Activated naive CD4-positive, alpha-beta T cell treated with Interleukin-2 at 50 U/mL for 16 hours (primary cell): ENCODE data around the gene TFB2M.
"Not testable (repeated sequence)": the region's sequence is repeated elsewhere in the genome, so short reads cannot be mapped to it uniquely, and the experiment has no call there.

ENCODE experiments used
- DNase-seq: peaks from one replicate; pipeline ENCODE4 v3.0.0-alpha.2; 2020

TFB2M gene

DNA sequence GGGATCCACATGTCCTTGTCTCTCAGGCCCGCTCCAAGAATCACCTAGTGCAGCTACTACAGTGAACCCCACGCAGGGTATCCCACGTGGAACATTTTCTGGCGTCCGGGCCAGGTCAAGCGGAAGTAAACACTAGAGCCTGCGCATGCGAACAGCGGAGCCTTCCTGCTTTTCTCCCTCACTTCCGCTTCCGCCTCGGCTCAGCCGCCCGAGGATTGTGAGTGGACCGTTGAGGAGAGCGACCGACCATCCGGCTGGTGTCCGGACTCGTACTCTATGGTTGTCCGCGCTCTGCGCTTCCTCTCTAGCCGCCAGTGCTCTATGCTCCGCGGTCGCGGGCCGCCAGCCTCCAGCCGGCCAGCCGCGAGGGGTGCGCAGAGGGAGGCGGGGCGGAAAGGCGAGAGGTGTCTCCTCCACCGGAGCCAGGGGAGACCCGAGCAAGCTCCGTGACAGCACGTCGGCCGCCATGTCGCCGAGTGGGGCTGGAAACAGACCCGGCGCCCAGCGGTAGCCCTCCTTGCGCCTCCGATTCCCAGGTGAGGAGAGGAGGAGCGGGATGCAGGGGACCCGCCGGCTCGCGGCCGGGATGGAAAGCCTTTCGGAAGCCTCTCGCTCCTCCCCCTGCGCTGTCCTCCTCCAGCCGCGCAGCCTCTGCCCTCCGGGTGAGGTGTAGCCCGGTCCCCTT, at the start of gene TFB2M, which contains the start of gene CNST:
Gene TFB2M, minus strand, starts transcription at position 134 of the 685 bp plus-strand sequence. Its CDS starts 123 bp downstream, at position 11.
Gene CNST, plus strand, starts transcription at position 329 of the 685 bp plus-strand sequence. CDS start 25,107 bp downstream, outside the sequence.
- peak; percentile 95 for DNase-seq

DNA sequence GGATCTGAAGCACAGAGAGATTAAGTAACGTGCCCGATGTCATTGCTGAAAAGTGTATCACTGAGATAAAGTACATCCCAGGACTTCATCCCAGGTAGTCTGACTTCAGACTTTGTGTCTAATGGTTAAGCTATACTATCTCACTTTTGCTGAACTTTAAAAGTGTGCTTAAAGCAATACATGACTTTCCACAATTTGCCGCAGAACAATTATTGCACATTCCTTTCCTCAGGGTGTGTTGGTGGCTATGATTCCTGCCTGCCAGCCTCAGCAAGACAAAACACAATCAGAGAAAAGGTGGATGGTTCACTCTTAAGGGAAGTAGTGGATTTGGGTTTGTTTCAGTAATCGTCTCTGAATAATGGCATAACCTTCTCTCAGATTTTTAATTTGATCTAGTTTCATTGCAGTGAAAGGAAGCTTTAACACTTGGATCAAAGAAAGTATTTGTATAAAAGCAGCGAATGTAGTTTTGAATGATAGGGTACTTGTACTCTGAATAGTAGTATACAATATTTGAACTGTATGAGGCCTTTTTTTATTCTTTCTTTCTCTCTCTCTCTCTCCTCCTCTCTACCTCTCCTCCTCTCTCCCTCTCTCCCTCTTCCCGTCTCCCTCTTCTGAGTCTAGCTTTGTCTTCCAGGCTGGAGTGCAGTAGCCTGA, 47.2 kb upstream of the TFB2M start:
- no peak for DNase-seq

DNA sequence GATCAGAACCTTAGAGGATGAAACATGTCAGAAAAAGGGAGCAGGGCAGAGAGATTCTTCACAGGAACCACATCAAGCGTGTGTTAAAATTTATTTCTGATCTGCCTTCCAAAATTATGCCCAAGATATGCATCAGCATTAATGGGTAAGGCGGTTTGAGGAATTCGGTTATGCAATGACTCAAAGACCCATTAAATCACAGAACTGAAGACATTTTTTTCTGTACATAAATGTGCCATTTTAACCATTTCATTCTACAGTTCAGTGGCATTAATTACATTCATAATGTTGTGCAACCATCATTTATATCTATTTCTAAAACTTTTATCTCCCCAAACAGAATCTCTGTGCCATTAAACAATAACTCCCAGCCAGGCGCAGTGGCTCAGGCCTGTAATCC, 43.6 kb upstream of the TFB2M start:
- no peak for DNase-seq

GRCh38 chr1:246608616-246609376, 42.7 kb upstream of the TFB2M start:
- DNase-seq: peak; percentile 29

- no peak for DNase-seq
Measured at GRCh38 chr1:246607462-246607861, 41.4 kb upstream of the TFB2M start.

DNA sequence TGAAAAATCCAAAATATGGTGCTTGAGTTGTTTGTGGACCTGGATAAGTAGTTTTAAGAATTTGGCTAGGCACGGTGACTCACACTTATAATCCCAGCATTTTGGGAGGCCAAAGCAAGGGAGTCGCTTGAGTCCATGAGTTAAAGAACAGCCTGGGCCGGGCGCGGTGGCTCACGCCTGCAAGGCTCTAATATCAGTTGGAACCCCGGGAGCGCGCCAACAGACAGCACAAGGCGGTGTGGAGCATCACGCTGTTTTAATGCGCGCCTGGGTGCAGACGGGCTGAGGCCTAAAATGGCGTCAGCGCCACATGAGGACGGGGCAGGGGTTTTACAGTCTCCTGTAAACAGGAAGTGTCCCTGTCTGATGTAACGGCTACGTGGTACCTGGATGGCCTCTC, 39.2 kb upstream of the TFB2M start:
- not testable (repeated sequence) for DNase-seq

GRCh38 chr1:246602194-246602593, 36.1 kb upstream of the TFB2M start:
- no peak for DNase-seq

GRCh38 chr1:246600579-246600978, 34.5 kb upstream of the TFB2M start:
- no peak for DNase-seq

- DNase-seq: no peak
Measured at GRCh38 chr1:246599315-246599714, 33.3 kb upstream of the TFB2M start.

DNA sequence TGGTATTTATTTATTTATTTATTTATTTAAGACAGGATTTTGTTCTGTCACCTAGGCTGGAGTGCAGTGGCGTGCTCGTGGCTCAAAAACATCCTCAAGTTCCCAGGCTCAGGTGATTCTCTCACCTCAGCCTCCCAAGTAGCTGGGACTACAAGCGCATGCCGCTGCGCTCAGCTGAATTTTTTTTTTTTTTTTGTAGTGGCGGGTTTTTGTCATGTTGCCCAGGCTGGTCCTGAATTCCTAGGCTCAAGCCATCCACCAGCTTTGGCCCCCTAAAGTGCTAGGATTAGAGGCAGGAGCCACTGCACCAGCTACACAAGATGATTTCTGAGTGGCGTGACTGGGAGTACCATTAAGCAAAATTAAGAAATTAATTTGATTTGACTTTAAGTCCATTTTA, 31.9 kb upstream of the TFB2M start:
- DNase-seq: no peak

- DNase-seq: no peak
Measured at GRCh38 chr1:246597340-246597739, 31.3 kb upstream of the TFB2M start.

GRCh38 chr1:246595146-246595545, 29.1 kb upstream of the TFB2M start:
- no peak for DNase-seq

DNA sequence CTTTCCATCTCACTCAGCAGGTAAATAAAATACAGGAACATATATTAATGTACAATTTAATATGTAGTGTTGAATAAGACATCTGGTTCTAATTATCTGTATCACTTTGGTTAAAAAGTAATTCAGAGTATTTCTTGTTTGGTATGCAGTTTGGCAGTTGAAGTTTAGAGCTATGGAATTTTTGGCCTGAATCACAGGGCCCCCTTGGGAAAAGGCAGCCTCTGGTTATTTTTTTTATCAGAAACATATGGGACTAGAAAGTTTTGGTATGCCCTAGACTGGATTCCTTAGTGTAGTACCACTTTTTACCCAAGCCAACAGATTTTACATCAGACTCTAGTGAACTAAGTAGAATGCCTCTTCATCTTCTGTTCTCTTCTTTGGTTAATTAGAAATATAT, 26.6 kb upstream of the TFB2M start:
- no peak for DNase-seq

DNA sequence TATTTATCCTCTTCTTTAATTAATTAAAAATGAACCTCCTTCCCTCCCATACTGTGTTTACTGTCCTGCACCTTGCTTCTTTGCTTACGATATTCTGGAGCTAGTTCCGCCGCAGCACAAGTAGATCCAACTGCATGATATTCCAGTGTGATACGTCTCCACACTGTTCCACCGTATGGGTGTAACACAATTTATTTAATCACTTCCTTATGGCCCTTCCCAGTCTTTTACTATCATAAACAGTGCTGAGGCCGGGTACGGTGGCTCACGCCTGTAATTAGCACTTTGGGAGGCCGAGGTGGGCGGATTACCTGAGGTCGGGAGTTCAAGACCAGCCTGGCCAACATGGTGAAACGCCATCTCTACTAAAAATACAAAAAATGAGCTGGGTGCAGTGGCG, 25.9 kb upstream of the TFB2M start:
- DNase-seq: no peak

- DNase-seq: no peak
Measured at GRCh38 chr1:246591504-246591903, 25.4 kb upstream of the TFB2M start.

- no peak for DNase-seq
Measured at GRCh38 chr1:246591047-246591446, 25.0 kb upstream of the TFB2M start.

GRCh38 chr1:246589919-246590318, 23.9 kb upstream of the TFB2M start:
- not testable (repeated sequence) for DNase-seq

- no peak for DNase-seq
Measured at GRCh38 chr1:246588159-246588721, 22.2 kb upstream of the TFB2M start.

DNA sequence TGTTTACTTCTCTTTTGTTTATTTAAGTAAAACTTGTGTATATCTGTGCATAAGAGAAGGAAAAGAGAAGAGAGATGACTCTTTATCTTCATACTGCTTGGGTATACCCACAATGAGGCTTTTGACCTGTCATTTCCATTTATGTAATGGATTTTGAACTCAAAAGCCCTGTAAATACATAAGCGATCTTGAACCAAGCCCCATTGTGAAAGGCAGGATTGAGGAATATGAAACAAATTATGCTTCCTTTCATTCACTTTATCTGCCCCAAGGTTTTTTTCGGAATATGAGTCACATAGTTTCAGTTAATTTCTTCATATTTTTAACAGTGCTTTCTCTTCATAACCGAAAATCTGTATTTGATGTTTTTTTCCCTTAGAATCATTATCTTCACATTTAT, 21.5 kb upstream of the TFB2M start:
- DNase-seq: no peak

DNA sequence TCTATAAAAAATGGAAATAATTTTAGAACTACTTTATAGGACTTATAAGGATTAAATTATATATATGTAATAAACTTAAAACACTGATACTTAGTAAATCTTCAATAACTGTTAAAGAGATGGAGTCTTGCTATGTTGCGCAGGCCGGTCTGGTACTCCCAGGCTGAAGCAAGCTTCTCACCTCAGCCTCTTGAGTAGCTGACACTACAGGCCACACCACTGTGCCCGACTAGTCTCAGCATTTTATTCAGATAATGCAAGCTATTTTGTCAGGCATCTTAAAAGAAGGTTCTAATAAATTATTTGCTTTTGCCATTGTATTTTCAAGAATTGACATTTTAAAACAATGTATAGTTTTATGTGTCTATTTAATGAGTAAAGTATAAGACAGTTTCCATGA, 21.0 kb upstream of the TFB2M start:
- DNase-seq: no peak

GRCh38 chr1:246583448-246584185, 17.6 kb upstream of the TFB2M start:
- no peak for DNase-seq

DNA sequence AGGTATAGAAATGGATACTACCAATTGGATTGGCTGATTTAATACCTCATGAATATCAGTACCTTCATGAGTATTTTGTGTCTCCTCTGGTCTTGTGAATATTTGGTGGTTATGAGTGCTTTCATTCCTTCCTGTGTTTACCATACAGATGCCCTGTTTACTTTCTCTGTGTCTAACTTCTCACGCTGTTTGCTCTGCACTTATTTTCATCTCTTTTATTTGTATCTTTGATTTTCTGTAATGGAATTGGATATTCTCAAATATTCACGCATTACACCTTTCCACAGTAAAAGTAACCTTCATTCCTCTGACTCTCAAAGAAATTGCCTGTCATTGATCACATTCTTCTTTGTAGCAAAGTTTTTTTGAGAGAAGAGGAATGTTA, 17.0 kb upstream of the TFB2M start:
- no peak for DNase-seq
